Thyroid gland (tissue), 4 donors: ENCODE results near the gene CD226.

Source experiments
- POLR2A ChIP-seq, 2 donors: fragments of 450-650 bp; IDR thresholded peaks; one replicate each; pipeline ENCODE4 v1.6.1; 2017; ENCODE audit warnings: antibody characterized with exemption in 2 of 2, mild to moderate bottlenecking in 2 of 2, moderate library complexity in 1 of 2
- TF ChIP-seq, protein P1 (sequence below), 6 experiments: fragments of 200-600 bp in 3 of 6; fragments of 450-650 bp in 3 of 6; sonication (generic) in 3 of 6; IDR thresholded peaks; one replicate each; pipeline ENCODE4 v1.5.1; 2016 to 2019; ENCODE audit warnings: antibody characterized with exemption in 6 of 6, mild to moderate bottlenecking in 2 of 6, inconsistent platforms in 1 of 6, moderate library complexity in 1 of 6

DNA sequence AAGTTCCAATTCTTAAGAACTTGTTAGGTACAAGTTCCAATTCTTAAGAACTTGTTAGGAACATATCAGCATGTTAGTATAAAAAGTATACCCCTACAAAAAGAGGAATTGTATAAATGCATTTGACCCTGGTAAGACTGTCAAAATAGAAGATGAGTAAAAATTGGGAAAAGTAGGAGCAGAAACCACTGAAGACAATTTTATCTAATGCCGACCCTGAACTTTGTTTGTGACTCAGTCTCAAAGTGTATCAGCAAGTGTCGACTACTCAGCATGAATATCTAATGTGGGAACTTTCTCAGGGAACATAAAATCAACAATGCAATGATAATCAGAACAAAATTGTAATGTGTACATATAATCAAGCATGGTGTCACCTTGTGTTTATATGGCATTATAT, 583 bp upstream of the CD226 start:
- TF ChIP-seq, protein P1, sequence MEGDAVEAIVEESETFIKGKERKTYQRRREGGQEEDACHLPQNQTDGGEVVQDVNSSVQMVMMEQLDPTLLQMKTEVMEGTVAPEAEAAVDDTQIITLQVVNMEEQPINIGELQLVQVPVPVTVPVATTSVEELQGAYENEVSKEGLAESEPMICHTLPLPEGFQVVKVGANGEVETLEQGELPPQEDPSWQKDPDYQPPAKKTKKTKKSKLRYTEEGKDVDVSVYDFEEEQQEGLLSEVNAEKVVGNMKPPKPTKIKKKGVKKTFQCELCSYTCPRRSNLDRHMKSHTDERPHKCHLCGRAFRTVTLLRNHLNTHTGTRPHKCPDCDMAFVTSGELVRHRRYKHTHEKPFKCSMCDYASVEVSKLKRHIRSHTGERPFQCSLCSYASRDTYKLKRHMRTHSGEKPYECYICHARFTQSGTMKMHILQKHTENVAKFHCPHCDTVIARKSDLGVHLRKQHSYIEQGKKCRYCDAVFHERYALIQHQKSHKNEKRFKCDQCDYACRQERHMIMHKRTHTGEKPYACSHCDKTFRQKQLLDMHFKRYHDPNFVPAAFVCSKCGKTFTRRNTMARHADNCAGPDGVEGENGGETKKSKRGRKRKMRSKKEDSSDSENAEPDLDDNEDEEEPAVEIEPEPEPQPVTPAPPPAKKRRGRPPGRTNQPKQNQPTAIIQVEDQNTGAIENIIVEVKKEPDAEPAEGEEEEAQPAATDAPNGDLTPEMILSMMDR (IDR thresholded peaks at IDR 0.05): no peak
- no peak for TF ChIP-seq POLR2A (IDR thresholded peaks at IDR 0.05)
